Right lobe of liver (tissue), 6 donors: ENCODE results near the gene FKBP9. TPM values are rescaled to one million over a fixed set of nuclear protein-coding genes. Genes with fewer than 3 reads are reported as not detected.
"Not testable (repeated sequence)": the region's sequence is repeated elsewhere in the genome, so short reads cannot be mapped to it uniquely, and the experiment has no call there.

Source experiments
- ATAC-seq, 4 donors: fragments of 200-7000 bp; cut with Tn5 transposase; one replicate each; pipeline ENCODE4 v1.9.1; 2020; ENCODE audit warnings: mild to moderate bottlenecking in 4 of 4, moderate library complexity in 4 of 4
- DNase-seq, 3 donors: peaks; one replicate each; pipeline ENCODE4 v3.0.0-alpha.2; 2020
- H3K27ac ChIP-seq, 3 donors: fragments of 200-600 bp; one replicate each; pipeline ENCODE4 v1.8.0; 2022
- H3K27me3 ChIP-seq, 2 donors: fragments of 200-600 bp; one replicate each; pipeline ENCODE4 v1.8.0; 2022
- H3K36me3 ChIP-seq, 4 donors: fragments of 200-600 bp; sonication (generic) in 1 of 4; one replicate each; pipeline versions ENCODE4 v1.5.1 to v1.8.0; 2017 to 2022; ENCODE audit warnings: control low read depth in 1 of 4
- H3K4me1 ChIP-seq, 4 donors: fragments of 200-600 bp; sonication (generic) in 1 of 4; one replicate each; pipeline versions ENCODE4 v1.5.1 to v1.8.0; 2017 to 2022; ENCODE audit warnings: control low read depth in 1 of 4
- H3K4me3 ChIP-seq, 3 donors: fragments of 200-600 bp; one replicate each; pipeline ENCODE4 v1.8.0; 2022
- H3K9me3 ChIP-seq, 4 donors: fragments of 200-600 bp; sonication (generic) in 1 of 4; one replicate each; pipeline versions ENCODE4 v1.5.1 to v1.8.0; 2017 to 2022; ENCODE audit warnings: control low read depth in 1 of 4
- POLR2A ChIP-seq: fragments of 450-650 bp; IDR thresholded peaks from one replicate; pipeline ENCODE4 v1.6.1; 2017; ENCODE audit warnings: antibody characterized with exemption, mild to moderate bottlenecking
- WGBS: methylation state at CpG from one replicate; pipeline ENCODE4 v1.1.6; 2018; ENCODE audit warnings: low coverage, low lambda C conversion rate; ENCODE audit not compliant: insufficient coverage; ENCODE audit errors: missing lambda C conversion rate; 5-methylcytosine and 5-hydroxymethylcytosine counted together
- intact Hi-C, 2 donors: fragments of 100-400 bp; cut with DNase I; formaldehyde crosslinking; loops; one replicate each; pipeline versions ENCODE4 v1.11.2 to v1.14.1; 2022
- total RNA-seq, 6 experiments: library from RNA; depleted of rRNA in 2 of 6; stranded (reverse); fragments of >200 nt in 2 of 6; fragmentation: NEBNext Ultra II Directional in 3 of 6; extraction: Animal tissue kit (Norgen Biotek cat#: 25700) in 3 of 6; gene quantifications; one replicate each; pipeline versions ENCODE4 v1.1.0 to v1.2.4, GENCODE V29; 2016 to 2023
- TF ChIP-seq, protein P1 (sequence below), 4 donors: fragments of 200-600 bp in 3 of 4; fragments of 450-650 bp in 1 of 4; IDR thresholded peaks; one replicate each; pipeline versions ENCODE4 v1.5.1 to v1.8.0; 2016 to 2022; ENCODE audit warnings: antibody characterized with exemption in 4 of 4, mild to moderate bottlenecking in 2 of 4
- donor health status: DM: no; HTN: yes; CAD: no.
- donor health status: DM: no; HTN: no; CAD: no.
- donor health status: DM: no; HTN: no; CAD: no.
- donor health status: DM: no; HTN: yes; CAD: no.
- donor health status: DM: no; HTN: yes; CAD: no.

The FKBP9 gene
- total RNA-seq, 6 experiments from 2014 or later = 22.2 to 54.6 (median 37.6) TPM

DNA sequence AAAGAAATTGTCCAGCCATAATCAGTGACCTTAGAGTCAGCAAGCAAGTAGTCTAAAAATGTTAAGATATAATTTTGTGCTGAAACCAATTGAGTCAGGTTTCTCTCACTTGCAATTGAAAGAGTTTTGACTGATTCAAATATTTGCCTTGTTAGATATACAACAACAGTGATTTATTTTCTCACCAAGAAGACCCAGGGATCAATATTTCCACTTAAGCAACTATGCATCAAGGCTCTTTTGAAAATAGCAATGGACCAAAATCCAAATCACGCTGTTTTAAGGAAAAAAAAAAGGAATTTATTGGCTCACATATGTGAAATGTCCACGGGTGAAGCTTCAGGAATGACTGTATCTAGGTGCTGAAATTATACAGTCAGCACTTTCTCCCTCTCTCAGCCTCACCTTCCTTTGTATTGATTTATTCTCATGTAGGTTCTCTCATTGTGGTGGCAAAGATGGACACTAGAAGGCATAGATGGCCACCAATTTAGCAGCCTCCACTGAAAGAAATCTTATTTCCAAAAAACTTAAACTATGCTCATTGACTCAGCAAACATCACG is 9.7 kb upstream of the FKBP9 start:
- WGBS = 81% methylated on average over 3 of the region's 3 CpGs
- Histone ChIP-seq H3K9me3 (peaks cover 0 to 4% (median 0%) of the 10 kb centered on the region in 4 donors), H3K36me3 (no peaks in the 10 kb centered on the region), H3K4me3 (no peak overlapping the region), H3K27me3 (no peaks in the 10 kb centered on the region), H3K4me1 (no peaks in the 10 kb centered on the region), H3K27ac (no peak overlapping the region)
- ATAC-seq (no peak), DNase-seq (no peak)
- intact Hi-C loops = no loop called here
- TF ChIP-seq POLR2A = no peak
- TF ChIP-seq, protein P1, sequence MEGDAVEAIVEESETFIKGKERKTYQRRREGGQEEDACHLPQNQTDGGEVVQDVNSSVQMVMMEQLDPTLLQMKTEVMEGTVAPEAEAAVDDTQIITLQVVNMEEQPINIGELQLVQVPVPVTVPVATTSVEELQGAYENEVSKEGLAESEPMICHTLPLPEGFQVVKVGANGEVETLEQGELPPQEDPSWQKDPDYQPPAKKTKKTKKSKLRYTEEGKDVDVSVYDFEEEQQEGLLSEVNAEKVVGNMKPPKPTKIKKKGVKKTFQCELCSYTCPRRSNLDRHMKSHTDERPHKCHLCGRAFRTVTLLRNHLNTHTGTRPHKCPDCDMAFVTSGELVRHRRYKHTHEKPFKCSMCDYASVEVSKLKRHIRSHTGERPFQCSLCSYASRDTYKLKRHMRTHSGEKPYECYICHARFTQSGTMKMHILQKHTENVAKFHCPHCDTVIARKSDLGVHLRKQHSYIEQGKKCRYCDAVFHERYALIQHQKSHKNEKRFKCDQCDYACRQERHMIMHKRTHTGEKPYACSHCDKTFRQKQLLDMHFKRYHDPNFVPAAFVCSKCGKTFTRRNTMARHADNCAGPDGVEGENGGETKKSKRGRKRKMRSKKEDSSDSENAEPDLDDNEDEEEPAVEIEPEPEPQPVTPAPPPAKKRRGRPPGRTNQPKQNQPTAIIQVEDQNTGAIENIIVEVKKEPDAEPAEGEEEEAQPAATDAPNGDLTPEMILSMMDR (IDR thresholded peaks at IDR 0.05) = no peak

DNA sequence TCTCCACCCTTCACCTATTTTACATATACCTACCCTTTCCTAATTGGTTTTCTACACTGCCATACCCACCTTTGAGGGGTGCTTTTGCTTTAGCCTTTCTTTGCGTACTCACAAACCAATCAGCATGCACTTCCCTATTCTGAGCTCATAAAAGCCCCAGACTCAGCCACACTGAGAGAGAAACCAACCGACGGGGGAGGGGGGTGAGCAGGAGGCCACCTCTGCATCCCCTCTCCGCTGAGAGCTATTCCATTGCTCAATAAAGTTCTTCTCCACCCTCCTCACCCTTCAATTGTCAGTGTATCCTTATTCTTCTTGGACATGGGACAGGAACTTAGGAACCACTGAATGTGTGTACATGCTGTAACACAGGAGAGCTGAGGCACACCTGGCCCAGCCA is 9.0 kb upstream of the FKBP9 start:
- Histone ChIP-seq H3K36me3 (no peaks in the 10 kb centered on the region), H3K27me3 (no peaks in the 10 kb centered on the region), H3K27ac (no peak overlapping the region), H3K9me3 (peaks cover 0 to 4% (median 0%) of the 10 kb centered on the region in 4 donors), H3K4me1 (no peaks in the 10 kb centered on the region), H3K4me3 (no peak overlapping the region)
- intact Hi-C loops = no loop called here
- TF ChIP-seq, protein P1 (IDR thresholded peaks at IDR 0.05) = no peak
- ATAC-seq (no peak), DNase-seq (no peak)
- 77% methylated on average over 4 of the region's 4 CpGs for WGBS

- no peak overlapping the region for H3K4me3 ChIP-seq
- TF ChIP-seq, protein P1 (IDR thresholded peaks at IDR 0.05) = no peak
- TF ChIP-seq POLR2A = no peak
- WGBS = no CpG with 5 or more reads among the region's 1 CpG
- intact Hi-C loops = no loop called here
- DNase-seq (no peak), ATAC-seq (no peak)
- no peaks in the 10 kb centered on the region for H3K4me1 ChIP-seq
- no peak overlapping the region for H3K27ac ChIP-seq
- no peaks in the 10 kb centered on the region for H3K36me3 ChIP-seq
- H3K27me3 ChIP-seq = no peaks in the 10 kb centered on the region
- peaks cover 0 to 4% (median 0%) of the 10 kb centered on the region in 4 donors for H3K9me3 ChIP-seq
Measured at GRCh38 chr7:32952876-32953275, 4.4 kb upstream of the FKBP9 start.

DNA sequence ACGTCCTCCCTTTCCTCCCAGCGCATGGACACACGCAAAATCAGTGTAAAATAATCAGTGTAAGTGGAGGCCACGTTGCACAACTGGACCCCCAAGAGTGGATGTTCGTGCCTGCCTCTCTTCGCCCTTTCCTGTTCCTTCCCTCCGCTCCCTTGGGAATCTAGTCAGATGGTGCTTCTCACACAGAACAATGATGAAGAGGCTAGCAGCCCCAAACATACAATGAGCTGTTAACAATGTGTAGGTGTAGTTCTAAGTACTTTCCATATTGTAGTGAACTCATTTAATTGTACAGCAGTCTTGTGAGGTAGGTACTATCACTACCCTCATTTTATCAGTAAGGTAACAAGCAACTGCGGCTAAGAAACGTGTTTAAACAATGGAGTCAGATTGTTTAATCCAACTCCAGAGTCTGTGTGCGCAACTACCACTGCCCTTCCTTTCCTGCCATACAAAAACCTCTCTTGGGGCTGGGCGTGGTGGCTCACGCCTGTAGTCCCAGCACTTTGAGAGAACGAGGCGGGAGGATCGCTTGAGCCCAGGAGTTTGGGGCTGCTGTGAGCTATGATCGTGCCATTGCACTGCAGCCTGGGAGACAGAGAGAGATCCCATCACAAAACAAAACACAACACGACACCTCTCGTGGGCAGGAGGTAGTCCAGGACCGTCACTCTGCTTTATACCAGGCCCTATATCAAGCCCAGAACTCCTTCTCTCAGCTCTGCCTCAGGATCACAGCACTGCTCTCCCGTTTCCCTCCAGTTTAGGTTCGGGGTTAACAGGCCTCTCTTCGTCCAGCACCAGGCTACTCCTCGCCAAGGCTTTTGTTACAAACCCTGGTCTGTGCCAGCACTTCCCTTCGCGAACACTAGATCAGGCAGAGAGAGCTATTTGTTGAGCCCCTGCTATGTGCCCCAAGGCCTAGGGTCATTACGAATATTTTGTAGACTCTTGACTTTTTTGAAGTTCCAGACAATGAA is 1.1 kb downstream of the FKBP9 start:
- DNase-seq (no peak), ATAC-seq (no peak)
- intact Hi-C loops = no loop called here
- no peaks in the 10 kb centered on the region for H3K36me3 ChIP-seq
- TF ChIP-seq POLR2A = no peak
- TF ChIP-seq, protein P1 (IDR thresholded peaks at IDR 0.05) = no peak
- H3K4me1 ChIP-seq = peaks cover 0 to 4% (median 0%) of the 10 kb centered on the region in 4 donors
- peak overlapping the region; percentile 40 to 83 (median 56) for H3K27ac ChIP-seq
- no peaks in the 10 kb centered on the region for H3K9me3 ChIP-seq
- 56% methylated on average over 13 of the region's 26 CpGs for WGBS
- H3K27me3 ChIP-seq = no peaks in the 10 kb centered on the region
- peak overlapping the region; percentile 91 to 100 (median 99) for H3K4me3 ChIP-seq

DNA sequence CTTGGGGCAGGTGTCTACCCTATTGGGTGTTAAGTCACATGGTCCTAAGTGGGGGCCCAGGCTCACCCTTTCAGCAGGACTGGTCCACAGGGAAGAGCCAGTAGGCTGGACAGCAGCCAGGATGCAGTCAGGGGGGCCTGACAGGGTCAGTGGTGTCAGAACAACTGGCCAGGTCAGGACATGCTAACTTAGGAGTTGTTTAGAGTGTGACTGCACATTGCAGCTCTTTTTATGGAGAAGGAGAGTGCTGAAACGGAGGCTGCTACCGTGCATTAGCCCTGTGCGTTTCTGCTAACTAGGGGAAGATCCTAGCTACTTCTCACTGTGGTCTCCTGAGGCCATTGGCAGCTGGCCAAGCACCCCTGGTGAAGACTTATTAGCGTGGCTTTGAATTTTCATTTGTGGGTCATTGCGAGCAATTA is 6.7 kb downstream of the FKBP9 start:
- DNase-seq, H3K4me3 ChIP-seq, intact Hi-C loops, H3K27ac ChIP-seq, H3K9me3 ChIP-seq, H3K4me1 ChIP-seq, H3K36me3 ChIP-seq, H3K27me3 ChIP-seq: not testable (repeated sequence)
- ATAC-seq = peak in 1 of 4 donors; percentile 9
- WGBS = 43% methylated on average over 5 of the region's 5 CpGs
